ENCODE measurements around the gene PIANP.

DNA sequence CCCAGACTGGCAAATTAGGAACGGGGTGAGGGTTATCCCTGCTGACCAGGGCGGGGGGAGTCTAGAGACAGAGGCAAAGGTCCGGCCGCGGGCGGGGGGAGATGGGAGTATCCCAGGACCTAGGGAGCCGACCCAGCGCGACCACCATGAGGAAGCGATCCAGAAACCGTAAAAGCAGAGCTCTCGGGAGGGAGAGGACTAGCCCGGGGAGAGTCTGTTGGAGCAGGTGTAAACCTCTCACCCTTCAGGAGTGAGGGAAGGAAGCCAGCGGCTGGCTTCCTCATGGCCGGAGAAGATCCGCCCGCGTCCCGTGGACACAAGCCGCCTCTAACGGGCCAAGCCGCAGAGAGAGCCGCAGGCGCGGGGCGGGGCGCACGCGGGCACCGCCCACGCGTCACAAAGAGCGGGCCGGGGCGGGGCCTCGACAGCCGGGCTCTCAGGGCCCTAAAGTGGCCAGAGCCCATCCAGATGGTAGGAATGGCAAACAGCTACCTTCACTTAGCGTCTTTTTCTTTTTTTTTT is 53.5 kb downstream of the PIANP start, which contains the start of gene ACRBP:
- TF ChIP-seq POLR2A (IDR thresholded peaks at IDR 0.05; ENCODE audit: borderline replicate concordance, extremely low read depth, insufficient read depth, insufficient read length) = no peak
- TF ChIP-seq EZH2phosphoT487 (IDR thresholded peaks at IDR 0.05; ENCODE audit: borderline replicate concordance) = no peak
